A673 (cell line): ENCODE measurements around the gene TLR5.

Source experiments
- EZH2 ChIP-seq: fragments of 200-600 bp; sonication (generic); IDR thresholded peaks from 2 replicates; pipeline ENCODE4 v1.6.1; 2017; ENCODE audit warnings: borderline replicate concordance, low read depth, mild to moderate bottlenecking, mixed read lengths, antibody characterized with exemption, low read length; ENCODE audit not compliant: poor library complexity, severe bottlenecking
- TF ChIP-seq, protein P1 (sequence below): fragments of 300-800, 200-600 bp; sonication (generic); conservative IDR thresholded peaks from 2 replicates; pipeline ENCODE4 v1.5.1; 2017; ENCODE audit warnings: low read depth, mild to moderate bottlenecking, antibody characterized with exemption, low read length, moderate library complexity, mixed read lengths

DNA sequence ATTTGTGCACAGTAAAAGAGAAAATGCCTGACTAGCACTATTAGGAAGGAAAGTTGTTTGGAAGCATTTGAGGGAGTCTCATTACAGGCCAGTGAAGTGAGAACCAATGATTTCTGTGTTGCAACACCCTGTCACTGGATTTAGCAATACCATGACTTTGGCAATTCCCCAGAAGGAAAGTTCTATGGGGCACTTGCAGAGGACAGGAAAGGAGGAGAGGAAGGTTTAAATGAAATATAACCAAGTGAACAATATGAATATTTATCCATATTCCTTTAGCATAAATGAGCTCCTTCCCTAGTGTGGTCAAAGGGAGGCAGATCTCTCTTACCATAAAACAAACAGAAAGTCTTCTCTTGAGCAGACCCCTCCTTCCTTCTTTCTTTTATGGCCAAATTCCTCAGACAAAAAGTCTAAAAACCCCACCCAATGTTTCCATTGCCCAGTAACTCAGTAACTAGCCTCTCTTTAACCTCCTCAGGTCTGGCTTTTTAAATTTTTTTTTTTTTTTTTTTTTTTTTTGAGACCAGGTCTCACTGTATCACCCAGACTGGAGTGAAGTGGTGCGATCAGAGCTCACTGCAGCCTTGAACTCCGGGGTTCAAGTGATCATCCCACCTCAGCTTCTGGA lies 5.5 kb downstream of the TLR5 start:
- TF ChIP-seq, protein P1, sequence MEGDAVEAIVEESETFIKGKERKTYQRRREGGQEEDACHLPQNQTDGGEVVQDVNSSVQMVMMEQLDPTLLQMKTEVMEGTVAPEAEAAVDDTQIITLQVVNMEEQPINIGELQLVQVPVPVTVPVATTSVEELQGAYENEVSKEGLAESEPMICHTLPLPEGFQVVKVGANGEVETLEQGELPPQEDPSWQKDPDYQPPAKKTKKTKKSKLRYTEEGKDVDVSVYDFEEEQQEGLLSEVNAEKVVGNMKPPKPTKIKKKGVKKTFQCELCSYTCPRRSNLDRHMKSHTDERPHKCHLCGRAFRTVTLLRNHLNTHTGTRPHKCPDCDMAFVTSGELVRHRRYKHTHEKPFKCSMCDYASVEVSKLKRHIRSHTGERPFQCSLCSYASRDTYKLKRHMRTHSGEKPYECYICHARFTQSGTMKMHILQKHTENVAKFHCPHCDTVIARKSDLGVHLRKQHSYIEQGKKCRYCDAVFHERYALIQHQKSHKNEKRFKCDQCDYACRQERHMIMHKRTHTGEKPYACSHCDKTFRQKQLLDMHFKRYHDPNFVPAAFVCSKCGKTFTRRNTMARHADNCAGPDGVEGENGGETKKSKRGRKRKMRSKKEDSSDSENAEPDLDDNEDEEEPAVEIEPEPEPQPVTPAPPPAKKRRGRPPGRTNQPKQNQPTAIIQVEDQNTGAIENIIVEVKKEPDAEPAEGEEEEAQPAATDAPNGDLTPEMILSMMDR: no peak
- no peak for TF ChIP-seq EZH2
